Sigmoid colon (tissue), 4 donors: Measurements from ENCODE around the gene POLR2M.

Experiments used
- CTCF ChIP-seq, 4 experiments: fragments of 450-650 bp in 3 of 4; fragments of 200-600 bp in 1 of 4; IDR thresholded peaks; one replicate each; pipeline ENCODE4 v1.5.1; 2016 to 2019; ENCODE audit warnings: antibody characterized with exemption in 4 of 4, mild to moderate bottlenecking in 3 of 4, moderate library complexity in 2 of 4
- POLR2A ChIP-seq, 2 donors: fragments of 450-650 bp; IDR thresholded peaks; one replicate each; pipeline ENCODE4 v1.6.1; 2016; ENCODE audit warnings: antibody characterized with exemption in 2 of 2, mild to moderate bottlenecking in 2 of 2, moderate library complexity in 2 of 2
- POLR2AphosphoS5 ChIP-seq, 4 donors: sonication (generic); formaldehyde crosslinking; IDR thresholded peaks; one replicate each; pipeline ENCODE4 v1.6.1; 2017; ENCODE audit warnings: antibody characterized with exemption in 4 of 4

DNA sequence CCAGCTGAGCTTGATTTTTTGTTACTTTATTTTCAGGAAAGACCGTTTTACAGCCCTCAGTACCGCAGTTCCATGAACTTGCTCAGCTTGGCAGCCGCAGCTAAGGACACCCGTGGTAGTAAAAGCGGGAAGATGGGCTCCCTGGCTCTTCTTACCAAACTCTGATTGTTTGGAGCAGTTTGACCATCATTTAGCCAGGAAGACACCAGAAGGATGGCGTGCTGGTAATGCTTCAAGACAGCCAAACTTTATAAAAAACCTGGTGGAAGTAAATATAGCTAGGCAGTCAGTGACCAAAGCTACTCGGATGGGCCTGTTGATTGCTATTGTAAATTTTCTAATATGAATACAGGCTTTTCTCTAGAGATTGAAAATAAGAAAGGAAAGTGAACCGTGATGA is 28.9 kb downstream of the POLR2M start:
- TF ChIP-seq CTCF (IDR thresholded peaks at IDR 0.05), result no peak
- TF ChIP-seq POLR2A (IDR thresholded peaks at IDR 0.05), result no peak
- no peak for TF ChIP-seq POLR2AphosphoS5 (IDR thresholded peaks at IDR 0.05)
